ENCODE measurements around the gene MRGPRX2.

Gene MRGPRX2

DNA sequence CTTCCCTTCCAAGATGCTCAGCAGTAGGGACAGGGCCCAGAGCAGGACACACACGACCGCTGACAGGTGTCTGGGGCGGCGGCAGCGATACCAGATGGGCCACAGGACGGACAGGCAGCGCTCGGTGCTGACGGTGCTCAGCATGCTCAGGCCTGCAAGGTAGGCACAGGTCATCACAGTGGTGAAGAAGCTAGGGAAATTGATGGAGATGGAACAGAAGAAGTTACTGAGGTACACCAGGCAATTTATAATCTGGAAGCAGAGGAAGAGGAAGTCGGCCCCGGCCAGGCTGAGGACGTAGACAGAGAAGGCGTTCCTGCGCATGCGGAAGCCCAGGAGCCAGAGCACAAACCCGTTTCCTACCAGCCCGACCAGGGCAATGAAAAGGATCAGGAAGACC is 4.6 kb downstream of the MRGPRX2 start:
- no peak for DNase-seq (ENCODE audit: low read depth)
- TF ChIP-seq, protein P1, sequence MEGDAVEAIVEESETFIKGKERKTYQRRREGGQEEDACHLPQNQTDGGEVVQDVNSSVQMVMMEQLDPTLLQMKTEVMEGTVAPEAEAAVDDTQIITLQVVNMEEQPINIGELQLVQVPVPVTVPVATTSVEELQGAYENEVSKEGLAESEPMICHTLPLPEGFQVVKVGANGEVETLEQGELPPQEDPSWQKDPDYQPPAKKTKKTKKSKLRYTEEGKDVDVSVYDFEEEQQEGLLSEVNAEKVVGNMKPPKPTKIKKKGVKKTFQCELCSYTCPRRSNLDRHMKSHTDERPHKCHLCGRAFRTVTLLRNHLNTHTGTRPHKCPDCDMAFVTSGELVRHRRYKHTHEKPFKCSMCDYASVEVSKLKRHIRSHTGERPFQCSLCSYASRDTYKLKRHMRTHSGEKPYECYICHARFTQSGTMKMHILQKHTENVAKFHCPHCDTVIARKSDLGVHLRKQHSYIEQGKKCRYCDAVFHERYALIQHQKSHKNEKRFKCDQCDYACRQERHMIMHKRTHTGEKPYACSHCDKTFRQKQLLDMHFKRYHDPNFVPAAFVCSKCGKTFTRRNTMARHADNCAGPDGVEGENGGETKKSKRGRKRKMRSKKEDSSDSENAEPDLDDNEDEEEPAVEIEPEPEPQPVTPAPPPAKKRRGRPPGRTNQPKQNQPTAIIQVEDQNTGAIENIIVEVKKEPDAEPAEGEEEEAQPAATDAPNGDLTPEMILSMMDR (IDR thresholded peaks at IDR 0.05; ENCODE audit: low read depth, low read length) = no peak
- TF ChIP-seq MYC (IDR thresholded peaks at IDR 0.05; ENCODE audit: low read depth, low read length) (no peak), POLR2A (IDR thresholded peaks at IDR 0.05; ENCODE audit: extremely low read depth, insufficient read length) (no peak)
- TF ChIP-seq, protein P2, sequence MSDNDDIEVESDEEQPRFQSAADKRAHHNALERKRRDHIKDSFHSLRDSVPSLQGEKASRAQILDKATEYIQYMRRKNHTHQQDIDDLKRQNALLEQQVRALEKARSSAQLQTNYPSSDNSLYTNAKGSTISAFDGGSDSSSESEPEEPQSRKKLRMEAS (IDR thresholded peaks at IDR 0.05; ENCODE audit: low read depth, low read length) = no peak
- H3K4me3 ChIP-seq (ENCODE audit: low read depth, low read length) = no peak overlapping the region

DNA sequence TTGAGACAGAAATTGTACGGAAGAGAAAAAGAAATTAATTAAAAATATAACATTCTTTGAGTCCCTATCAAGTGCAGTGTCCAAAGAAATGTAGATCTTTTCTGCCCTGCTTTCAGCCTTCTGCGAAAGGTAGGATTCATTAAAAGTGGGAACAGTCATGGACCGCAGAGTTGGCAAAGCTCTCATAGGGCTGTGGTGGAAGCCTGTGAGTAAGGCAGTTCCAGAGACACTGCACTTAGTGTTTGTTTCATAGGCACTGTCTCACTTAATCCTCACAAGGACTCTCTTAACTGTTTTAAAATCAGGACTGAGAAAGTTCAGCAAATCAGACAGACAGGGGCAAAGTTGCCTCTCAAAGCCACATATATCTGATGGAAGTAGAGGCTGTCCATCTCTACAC is 5.5 kb downstream of the MRGPRX2 start:
- DNase-seq (ENCODE audit: low read depth) = no peak
- H3K4me3 ChIP-seq (ENCODE audit: low read depth, low read length) = no peak overlapping the region
- TF ChIP-seq, protein P2 (IDR thresholded peaks at IDR 0.05; ENCODE audit: low read depth, low read length) = no peak
- TF ChIP-seq MYC (IDR thresholded peaks at IDR 0.05; ENCODE audit: low read depth, low read length) = no peak
- TF ChIP-seq, protein P1 (IDR thresholded peaks at IDR 0.05; ENCODE audit: low read depth, low read length) = no peak
- no peak for TF ChIP-seq POLR2A (IDR thresholded peaks at IDR 0.05; ENCODE audit: extremely low read depth, insufficient read length)

DNA sequence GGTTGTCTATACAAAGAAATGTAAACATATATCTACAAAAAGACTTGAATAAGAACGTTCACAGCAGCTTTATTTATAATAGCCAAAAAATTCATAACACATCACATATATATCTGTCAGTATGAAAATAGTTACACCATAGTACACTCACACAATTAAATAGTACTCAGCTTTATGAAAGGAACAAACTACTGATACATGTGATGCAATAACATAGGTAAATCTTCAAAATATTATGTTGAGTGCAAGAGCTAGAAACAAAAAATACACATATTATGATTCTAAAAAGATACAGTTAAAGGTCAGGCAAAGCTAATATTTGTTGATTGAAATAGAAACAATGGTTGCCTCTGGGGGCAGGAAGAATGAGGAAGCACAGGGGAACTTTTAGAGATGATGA is 6.6 kb downstream of the MRGPRX2 start:
- no peak for DNase-seq (ENCODE audit: low read depth)
- no peak overlapping the region for H3K4me3 ChIP-seq (ENCODE audit: low read depth, low read length)
- TF ChIP-seq, protein P2 (IDR thresholded peaks at IDR 0.05; ENCODE audit: low read depth, low read length) = no peak
- TF ChIP-seq POLR2A (IDR thresholded peaks at IDR 0.05; ENCODE audit: extremely low read depth, insufficient read length) (no peak), MYC (IDR thresholded peaks at IDR 0.05; ENCODE audit: low read depth, low read length) (no peak)
- TF ChIP-seq, protein P1 (IDR thresholded peaks at IDR 0.05; ENCODE audit: low read depth, low read length) = no peak

DNA sequence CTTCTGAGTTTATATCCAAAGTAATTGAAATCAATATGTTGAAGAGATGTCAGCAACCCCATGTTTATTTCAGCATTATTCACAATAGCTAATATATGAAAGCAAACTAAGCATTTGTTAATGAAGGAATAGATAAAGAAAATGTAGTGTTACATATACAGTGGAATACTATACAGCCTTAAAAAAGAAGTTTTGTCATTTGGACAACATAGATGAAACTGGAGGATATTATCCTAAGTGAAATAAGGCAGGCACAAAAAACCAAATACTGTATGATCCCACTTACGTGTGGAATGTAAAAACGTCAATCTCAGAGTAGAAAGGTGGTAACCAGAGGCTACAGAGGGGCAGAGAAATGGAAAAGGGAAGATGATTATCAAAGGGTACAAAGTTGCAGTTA is 10.2 kb downstream of the MRGPRX2 start:
- DNase-seq (ENCODE audit: low read depth) = no peak
- no peak overlapping the region for H3K4me3 ChIP-seq (ENCODE audit: low read depth, low read length)
- TF ChIP-seq, protein P1 (IDR thresholded peaks at IDR 0.05; ENCODE audit: low read depth, low read length) = no peak
- TF ChIP-seq MYC (IDR thresholded peaks at IDR 0.05; ENCODE audit: low read depth, low read length) (no peak), POLR2A (IDR thresholded peaks at IDR 0.05; ENCODE audit: extremely low read depth, insufficient read length) (no peak)
- TF ChIP-seq, protein P2 (IDR thresholded peaks at IDR 0.05; ENCODE audit: low read depth, low read length) = no peak

DNA sequence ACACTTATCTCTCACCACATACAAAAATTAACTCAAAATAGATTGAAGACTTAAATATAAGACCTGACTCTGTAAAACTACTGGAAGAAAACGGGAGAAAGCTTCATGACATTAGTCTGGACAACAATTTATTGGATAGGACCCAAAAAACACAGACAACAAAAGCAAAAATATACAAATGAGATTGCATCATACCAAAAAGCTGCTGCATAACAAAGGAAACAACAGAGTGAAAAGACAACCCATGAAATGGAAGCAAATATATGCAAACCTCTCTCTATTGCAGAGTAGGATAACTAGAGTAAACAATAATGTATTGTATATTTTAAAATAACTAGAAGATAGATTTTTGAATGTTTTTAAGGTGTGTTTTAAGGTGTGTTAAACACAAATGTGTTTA is 11.2 kb downstream of the MRGPRX2 start:
- DNase-seq (ENCODE audit: low read depth) = no peak
- TF ChIP-seq, protein P2 (IDR thresholded peaks at IDR 0.05; ENCODE audit: low read depth, low read length) = no peak
- TF ChIP-seq POLR2A (IDR thresholded peaks at IDR 0.05; ENCODE audit: extremely low read depth, insufficient read length) (no peak), MYC (IDR thresholded peaks at IDR 0.05; ENCODE audit: low read depth, low read length) (no peak)
- TF ChIP-seq, protein P1 (IDR thresholded peaks at IDR 0.05; ENCODE audit: low read depth, low read length) = no peak
- no peak overlapping the region for H3K4me3 ChIP-seq (ENCODE audit: low read depth, low read length)

DNA sequence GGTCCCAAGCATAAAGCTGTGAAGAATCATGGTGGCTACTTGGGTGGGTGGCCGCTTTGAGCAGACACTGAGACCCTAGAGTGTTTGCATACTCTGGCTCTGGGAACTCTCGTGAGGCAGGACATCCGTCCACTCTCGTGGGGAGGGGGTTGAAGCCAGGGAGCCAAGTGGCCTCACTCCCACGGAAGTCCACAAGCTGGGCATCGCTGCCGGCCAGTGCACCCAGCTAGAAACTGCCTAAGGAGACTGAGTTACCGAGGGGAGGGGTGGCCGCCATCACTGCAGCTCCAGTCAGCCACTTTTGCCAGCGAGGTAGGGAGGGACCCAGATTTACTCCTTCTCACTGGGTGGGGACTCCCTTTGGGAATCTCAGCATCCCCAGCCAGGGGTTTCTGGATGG is 20.5 kb downstream of the MRGPRX2 start:
- H3K4me3 ChIP-seq (ENCODE audit: low read depth, low read length) = no peak overlapping the region
- DNase-seq (ENCODE audit: low read depth) = no peak
- TF ChIP-seq, protein P1 (IDR thresholded peaks at IDR 0.05; ENCODE audit: low read depth, low read length) = no peak
- no peak for TF ChIP-seq POLR2A (IDR thresholded peaks at IDR 0.05; ENCODE audit: extremely low read depth, insufficient read length)
- no peak for TF ChIP-seq MYC (IDR thresholded peaks at IDR 0.05; ENCODE audit: low read depth, low read length)
- TF ChIP-seq, protein P2 (IDR thresholded peaks at IDR 0.05; ENCODE audit: low read depth, low read length) = no peak
